Measurements from ENCODE around the gene REV3L.

REV3L gene

GRCh38 chr6:111252726-111253125 is 230.3 kb downstream of the REV3L start:
- no peak for DNase-seq

GRCh38 chr6:111250791-111251354 is 232.1 kb downstream of the REV3L start:
- DNase-seq: no peak

Measured in activated CD4-positive, alpha-beta T cell treated with anti-CD3 and anti-CD28 coated beads, Interleukin-10, Interleukin-2, amounts not matched to agents 100 ng/mL and 50 ng/mL, durations not matched to agents 16 hours and 8 hours (primary cell).